HepG2 (cell line): ENCODE measurements around the gene REM2. TPM values are rescaled to one million over a fixed set of nuclear protein-coding genes. Genes with fewer than 3 reads are reported as not detected.
A peak's percentile ranks its signal among the peaks of the same experiment; 100 is the strongest.

Source experiments
- ATRX ChIP-seq: sonication (generic); formaldehyde crosslinking; IDR thresholded peaks from 2 replicates; pipeline ENCODE4 v1.4.0; 2020; ENCODE audit warnings: missing genetic modification reagents, borderline replicate concordance
- BRCA1 ChIP-seq: sonication (generic); formaldehyde crosslinking; IDR thresholded peaks from 2 replicates; pipeline ENCODE4 v1.4.0; 2020; ENCODE audit warnings: missing genetic modification reagents
- DPF2 ChIP-seq: sonication (generic); formaldehyde crosslinking; IDR thresholded peaks from 2 replicates; pipeline ENCODE4 v1.4.0; 2020; ENCODE audit warnings: mild to moderate bottlenecking, low read depth, missing genetic modification reagents, borderline replicate concordance
- FLYWCH1 ChIP-seq: sonication (generic); formaldehyde crosslinking; IDR thresholded peaks from 2 replicates; pipeline ENCODE4 v1.8.1; 2023; ENCODE audit warnings: mild to moderate bottlenecking, missing genetic modification reagents
- FOSL1 ChIP-seq: sonication (generic); formaldehyde crosslinking; IDR thresholded peaks from 2 replicates; pipeline ENCODE4 v1.9.0; 2021; ENCODE audit warnings: missing genetic modification reagents, borderline replicate concordance
- HDAC2 ChIP-seq: sonication (generic); formaldehyde crosslinking; IDR thresholded peaks from 2 replicates; pipeline ENCODE4 v1.4.0; 2020; ENCODE audit warnings: missing genetic modification reagents
- HNRNPLL ChIP-seq: fragments of 200-400 bp; formaldehyde crosslinking; IDR thresholded peaks from 2 replicates; pipeline ENCODE4 v1.6.1; 2017; ENCODE audit warnings: mild to moderate bottlenecking, low read depth, low read length; ENCODE audit not compliant: poor library complexity, severe bottlenecking
- MEIS2 ChIP-seq: sonication (generic); formaldehyde crosslinking; IDR thresholded peaks from 2 replicates; pipeline ENCODE4 v1.9.0; 2021; ENCODE audit warnings: mild to moderate bottlenecking, missing genetic modification reagents
- PAX8 ChIP-seq: sonication (generic); formaldehyde crosslinking; IDR thresholded peaks from 2 replicates; pipeline ENCODE4 v1.8.0; 2022; ENCODE audit warnings: mild to moderate bottlenecking, missing genetic modification reagents, borderline replicate concordance
- RELA ChIP-seq: sonication (generic); formaldehyde crosslinking; IDR thresholded peaks from 2 replicates; pipeline ENCODE4 v1.4.0; 2020; ENCODE audit warnings: missing genetic modification reagents
- REST ChIP-seq, 2 experiments: IDR thresholded peaks; 2 replicates each; pipeline ENCODE4 v1.6.1; 2011 to 2012; ENCODE audit warnings: low read length in 2 of 2, borderline replicate concordance in 1 of 2, low read depth in 1 of 2, mild to moderate bottlenecking in 1 of 2, moderate library complexity in 1 of 2
- TFDP1 ChIP-seq: IDR thresholded peaks from 2 replicates; pipeline ENCODE4 v1.6.1; 2016; ENCODE audit warnings: missing compliant biosample characterization, missing genetic modification reagents, borderline replicate concordance
- ZIK1 ChIP-seq: sonication (generic); formaldehyde crosslinking; IDR thresholded peaks from 2 replicates; pipeline ENCODE4 v1.5.0; 2020; ENCODE audit warnings: mild to moderate bottlenecking, low read depth, missing genetic modification reagents, borderline replicate concordance
- ZNF225 ChIP-seq: sonication (generic); formaldehyde crosslinking; IDR thresholded peaks from 2 replicates; pipeline ENCODE4 v1.4.0; 2020; ENCODE audit warnings: mild to moderate bottlenecking, missing genetic modification reagents
- ZNF235 ChIP-seq: sonication (generic); formaldehyde crosslinking; IDR thresholded peaks from 2 replicates; pipeline ENCODE4 v1.8.1; 2023; ENCODE audit warnings: mild to moderate bottlenecking, missing genetic modification reagents, borderline replicate concordance
- ZNF335 ChIP-seq: sonication (generic); formaldehyde crosslinking; IDR thresholded peaks from 2 replicates; pipeline ENCODE4 v1.4.0; 2020; ENCODE audit warnings: missing genetic modification reagents
- ZNF441 ChIP-seq: sonication (generic); formaldehyde crosslinking; IDR thresholded peaks from 2 replicates; pipeline ENCODE4 v1.7.0; 2021; ENCODE audit warnings: missing genetic modification reagents, borderline replicate concordance
- ZSCAN9 ChIP-seq: IDR thresholded peaks from 2 replicates; pipeline ENCODE4 v1.6.1; 2016; ENCODE audit warnings: borderline replicate concordance
- polyA plus RNA-seq, 8 experiments: library from polyadenylated mRNA; depleted of rRNA in 3 of 8; stranded (reverse) in 7 of 8; unstranded in 1 of 8; fragments of >200 nt; fragmentation: Illumina TruSeq in 4 of 8; extraction: Trizol in 4 of 8; gene quantifications; 2 replicates each; pipeline versions ENCODE4 v1.2.1 to v1.2.3, GENCODE V29; 2011 to 2016; ENCODE audit warnings: low read depth in 4 of 8, missing spikeins in 1 of 8, mixed read lengths in 1 of 8; ENCODE audit not compliant: insufficient read depth in 1 of 8
- total RNA-seq, 5 experiments: library from RNA; depleted of rRNA; stranded (reverse); fragments of >200 nt; fragmentation: Illumina TruSeq; extraction: Trizol; gene quantifications; 2 replicates each; pipeline ENCODE4 v1.2.3, GENCODE V29; 2016; ENCODE audit warnings: low read depth in 1 of 5
- TF ChIP-seq, protein P1 (sequence below): sonication (generic); formaldehyde crosslinking; IDR thresholded peaks from 2 replicates; pipeline ENCODE4 v1.4.0; 2020; ENCODE audit warnings: missing genetic modification reagents, borderline replicate concordance

The REM2 gene
- total and polyA plus RNA-seq, 2 of the 13 experiments (the other 11 are each of a cell fraction or from before 2014, with no cell fraction given): 0.20 TPM; not detected in 1

DNA sequence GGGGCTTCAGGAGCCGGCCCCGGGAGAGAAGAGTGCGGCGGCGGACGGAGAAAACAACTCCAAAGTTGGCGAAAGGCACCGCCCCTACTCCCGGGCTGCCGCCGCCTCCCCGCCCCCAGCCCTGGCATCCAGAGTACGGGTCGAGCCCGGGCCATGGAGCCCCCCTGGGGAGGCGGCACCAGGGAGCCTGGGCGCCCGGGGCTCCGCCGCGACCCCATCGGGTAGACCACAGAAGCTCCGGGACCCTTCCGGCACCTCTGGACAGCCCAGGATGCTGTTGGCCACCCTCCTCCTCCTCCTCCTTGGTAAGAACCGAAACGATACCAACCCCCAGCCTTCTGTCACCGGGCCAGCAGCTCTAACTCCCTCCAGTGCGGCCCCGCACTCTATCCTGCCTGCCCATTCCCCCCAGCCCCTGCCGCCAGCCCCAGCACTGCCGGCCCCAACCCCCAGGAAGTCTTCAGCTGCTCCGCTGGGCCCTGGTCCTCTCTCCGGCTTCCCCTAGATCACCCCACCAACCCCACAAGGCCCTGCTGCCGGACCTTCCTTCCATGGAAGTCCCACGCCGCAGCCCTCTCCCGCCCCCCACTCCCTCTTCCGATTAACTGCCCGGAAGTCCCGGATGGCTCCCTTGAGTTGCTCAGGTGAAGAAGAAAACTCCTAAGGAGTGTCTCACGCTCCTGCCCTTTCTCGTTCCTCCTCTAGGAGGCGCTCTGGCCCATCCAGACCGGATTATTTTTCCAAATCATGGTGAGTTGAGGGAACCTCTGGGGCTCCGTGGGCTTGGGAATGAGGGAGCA, 10.8 kb upstream of the REM2 start (continued):
- no peak for TF ChIP-seq REST (IDR thresholded peaks at IDR 0.05; ENCODE audit: borderline replicate concordance in 1 of 2, low read depth in 1 of 2, low read length in 2 of 2)
- TF ChIP-seq ZNF335 (CRISPR knock-in tag): no peak; the same call in 1 of the 2 replicates
- peak; percentile 66 for TF ChIP-seq HNRNPLL
- no peak for TF ChIP-seq ATRX (CRISPR knock-in tag)
- TF ChIP-seq ZNF225: no peak
- TF ChIP-seq ZSCAN9 (CRISPR knock-in tag): peak; percentile 42; the same call in 1 of the 2 replicates
- no peak for TF ChIP-seq MEIS2
- 0 out of 2 replicates have a peak, but pooled peaks have one; percentile 38 for TF ChIP-seq BRCA1 (CRISPR knock-in tag)
- no peak for TF ChIP-seq TFDP1 (CRISPR knock-in tag)
- TF ChIP-seq RELA (CRISPR knock-in tag): 0 out of 2 replicates have a peak, but pooled peaks have one; percentile 8
- 0 out of 2 replicates have a peak, but pooled peaks have one; percentile 16 for TF ChIP-seq FOSL1 (CRISPR knock-in tag)
- TF ChIP-seq HDAC2 (CRISPR knock-in tag): peak; percentile 51; the same call in 1 of the 2 replicates
- TF ChIP-seq, protein P1, sequence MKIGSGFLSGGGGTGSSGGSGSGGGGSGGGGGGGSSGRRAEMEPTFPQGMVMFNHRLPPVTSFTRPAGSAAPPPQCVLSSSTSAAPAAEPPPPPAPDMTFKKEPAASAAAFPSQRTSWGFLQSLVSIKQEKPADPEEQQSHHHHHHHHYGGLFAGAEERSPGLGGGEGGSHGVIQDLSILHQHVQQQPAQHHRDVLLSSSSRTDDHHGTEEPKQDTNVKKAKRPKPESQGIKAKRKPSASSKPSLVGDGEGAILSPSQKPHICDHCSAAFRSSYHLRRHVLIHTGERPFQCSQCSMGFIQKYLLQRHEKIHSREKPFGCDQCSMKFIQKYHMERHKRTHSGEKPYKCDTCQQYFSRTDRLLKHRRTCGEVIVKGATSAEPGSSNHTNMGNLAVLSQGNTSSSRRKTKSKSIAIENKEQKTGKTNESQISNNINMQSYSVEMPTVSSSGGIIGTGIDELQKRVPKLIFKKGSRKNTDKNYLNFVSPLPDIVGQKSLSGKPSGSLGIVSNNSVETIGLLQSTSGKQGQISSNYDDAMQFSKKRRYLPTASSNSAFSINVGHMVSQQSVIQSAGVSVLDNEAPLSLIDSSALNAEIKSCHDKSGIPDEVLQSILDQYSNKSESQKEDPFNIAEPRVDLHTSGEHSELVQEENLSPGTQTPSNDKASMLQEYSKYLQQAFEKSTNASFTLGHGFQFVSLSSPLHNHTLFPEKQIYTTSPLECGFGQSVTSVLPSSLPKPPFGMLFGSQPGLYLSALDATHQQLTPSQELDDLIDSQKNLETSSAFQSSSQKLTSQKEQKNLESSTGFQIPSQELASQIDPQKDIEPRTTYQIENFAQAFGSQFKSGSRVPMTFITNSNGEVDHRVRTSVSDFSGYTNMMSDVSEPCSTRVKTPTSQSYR (CRISPR knock-in tag): no peak
- TF ChIP-seq ZNF441: no peak
- TF ChIP-seq PAX8: no peak
- TF ChIP-seq ZNF235 (CRISPR knock-in tag): no peak; the same call in 1 of the 2 replicates
- TF ChIP-seq DPF2 (CRISPR knock-in tag): no peak
- TF ChIP-seq ZIK1 (CRISPR knock-in tag): no peak
- 0 out of 2 replicates have a peak, but pooled peaks have one; percentile 23 for TF ChIP-seq FLYWCH1 (CRISPR knock-in tag)
